Stomach smooth muscle (tissue), 2 donors: Measurements from ENCODE around the gene P2RY2.

Source experiments
- H3K27ac ChIP-seq: one replicate; pipeline ENCODE4 v1.7.0; 2013; ENCODE audit warnings: mild to moderate bottlenecking, low read length, inconsistent platforms
- H3K27me3 ChIP-seq, 2 donors: one replicate each; pipeline ENCODE4 v1.7.0; 2013; ENCODE audit warnings: low read length in 2 of 2; ENCODE audit not compliant: insufficient read depth in 2 of 2, control insufficient read depth in 1 of 2
- H3K36me3 ChIP-seq, 2 donors: one replicate each; pipeline ENCODE4 v1.7.0; 2013; ENCODE audit warnings: low read length in 2 of 2; ENCODE audit not compliant: control insufficient read depth in 2 of 2, insufficient read depth in 2 of 2
- H3K4me1 ChIP-seq: one replicate; pipeline ENCODE4 v1.7.0; 2013; ENCODE audit warnings: low read length; ENCODE audit not compliant: control insufficient read depth, insufficient read depth
- H3K4me3 ChIP-seq, 2 donors: one replicate each; pipeline ENCODE4 v1.7.0; 2013; ENCODE audit warnings: low read length in 2 of 2
- H3K9ac ChIP-seq, 2 donors: one replicate each; pipeline ENCODE4 v1.7.0; 2013; ENCODE audit warnings: low read length in 2 of 2, mild to moderate bottlenecking in 1 of 2
- H3K9me3 ChIP-seq, 2 donors: one replicate each; pipeline ENCODE4 v1.7.0; 2013; ENCODE audit warnings: low read length in 2 of 2; ENCODE audit not compliant: control insufficient read depth in 2 of 2
- donor health status: healthy.
- donor health status: Pancreatic carcinoma.

The P2RY2 gene

DNA sequence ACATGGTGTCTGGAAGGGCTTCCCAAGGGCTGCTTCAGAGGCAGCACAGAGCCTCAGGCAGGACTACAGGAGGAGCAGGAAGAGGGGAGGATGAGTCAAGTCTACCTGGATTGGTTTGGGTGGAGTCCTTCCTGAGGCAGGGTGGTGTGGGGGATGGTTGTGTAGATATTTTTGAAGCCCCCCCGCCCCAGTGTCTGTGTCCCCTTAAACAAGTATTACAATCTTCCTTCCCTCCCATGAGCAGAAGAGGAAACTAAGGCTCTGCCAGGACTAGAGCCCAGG lies 41.3 kb upstream of the P2RY2 start:
- Histone ChIP-seq H3K27me3 (no peaks in the 10 kb centered on the region), H3K4me1 (peaks cover 20% of the 10 kb centered on the region), H3K9ac (no peak overlapping the region), H3K27ac (peak overlapping the region; percentile 53), H3K36me3 (no peaks in the 10 kb centered on the region), H3K4me3 (no peak overlapping the region), H3K9me3 (no peaks in the 10 kb centered on the region)

DNA sequence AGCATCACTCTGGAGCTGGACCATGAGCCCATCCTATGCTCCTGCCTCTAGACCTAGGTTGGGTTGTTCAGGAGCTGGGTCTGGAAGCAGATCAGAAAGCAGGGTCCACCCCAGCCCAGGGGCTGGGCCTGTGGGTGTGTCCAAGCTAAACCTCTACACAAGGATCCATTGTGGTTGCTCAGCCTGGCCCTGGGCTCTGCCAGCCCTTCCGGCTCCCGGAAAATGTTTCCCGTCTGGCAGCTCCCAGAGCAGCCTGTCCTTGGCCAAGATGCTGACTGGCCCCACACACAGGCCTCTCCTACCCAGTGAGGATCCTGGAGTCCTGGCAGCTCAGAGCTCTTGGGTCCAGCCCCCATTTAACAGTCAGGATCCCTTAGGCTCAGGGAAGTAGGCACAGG lies 40.7 kb upstream of the P2RY2 start:
- peak overlapping the region in 1 of 2 donors; percentile 29 for H3K4me3 ChIP-seq
- no peaks in the 10 kb centered on the region for H3K36me3 ChIP-seq
- H3K9ac ChIP-seq, result peak overlapping the region in 1 of 2 donors; percentile 22
- no peaks in the 10 kb centered on the region for H3K9me3 ChIP-seq
- peaks cover 20% of the 10 kb centered on the region for H3K4me1 ChIP-seq
- H3K27me3 ChIP-seq, result no peaks in the 10 kb centered on the region
- peak overlapping the region; percentile 53 for H3K27ac ChIP-seq

DNA sequence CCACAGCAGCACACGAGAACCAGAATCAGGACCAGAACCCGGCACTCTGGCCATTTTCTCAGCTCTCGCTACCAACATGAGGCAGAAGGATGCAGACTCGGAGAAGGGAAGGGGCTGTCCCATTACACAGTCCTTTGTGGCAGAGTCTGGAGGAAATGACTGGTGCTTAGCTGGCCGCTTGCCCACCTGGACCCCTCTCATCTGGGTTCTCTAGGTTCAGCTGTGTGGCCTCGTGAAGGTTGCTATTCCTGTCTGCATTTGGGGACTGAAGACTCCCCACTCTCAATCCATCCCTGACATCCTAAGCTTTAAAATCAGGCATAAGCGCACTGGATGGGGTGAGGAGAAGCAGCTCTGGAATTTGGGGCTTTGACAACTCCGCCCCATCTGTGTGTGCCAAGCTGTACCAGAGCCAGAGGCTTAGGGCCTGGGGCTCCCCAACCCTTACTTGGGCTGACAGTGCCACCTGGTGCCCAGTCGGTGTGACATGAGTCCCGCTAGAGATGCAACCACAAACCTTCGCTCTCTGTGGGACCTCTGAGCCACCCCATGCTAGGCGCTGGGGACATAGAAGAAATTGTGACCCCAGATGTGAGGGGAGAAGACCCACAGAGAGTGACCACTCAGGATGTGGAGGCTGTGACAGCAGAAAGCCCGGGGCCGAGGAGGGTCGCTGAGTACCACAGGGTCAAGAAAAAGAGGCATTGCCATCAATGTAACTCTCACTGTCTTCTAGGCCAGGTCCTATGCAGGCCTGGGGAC lies 40.1 kb upstream of the P2RY2 start:
- no peaks in the 10 kb centered on the region for H3K27me3 ChIP-seq
- peak overlapping the region; percentile 22 to 29 for H3K9ac ChIP-seq
- no peaks in the 10 kb centered on the region for H3K36me3 ChIP-seq
- peak overlapping the region; percentile 53 for H3K27ac ChIP-seq
- H3K4me1 ChIP-seq, result peaks cover 20% of the 10 kb centered on the region
- no peaks in the 10 kb centered on the region for H3K9me3 ChIP-seq
- H3K4me3 ChIP-seq, result peak overlapping the region in 1 of 2 donors; percentile 29

DNA sequence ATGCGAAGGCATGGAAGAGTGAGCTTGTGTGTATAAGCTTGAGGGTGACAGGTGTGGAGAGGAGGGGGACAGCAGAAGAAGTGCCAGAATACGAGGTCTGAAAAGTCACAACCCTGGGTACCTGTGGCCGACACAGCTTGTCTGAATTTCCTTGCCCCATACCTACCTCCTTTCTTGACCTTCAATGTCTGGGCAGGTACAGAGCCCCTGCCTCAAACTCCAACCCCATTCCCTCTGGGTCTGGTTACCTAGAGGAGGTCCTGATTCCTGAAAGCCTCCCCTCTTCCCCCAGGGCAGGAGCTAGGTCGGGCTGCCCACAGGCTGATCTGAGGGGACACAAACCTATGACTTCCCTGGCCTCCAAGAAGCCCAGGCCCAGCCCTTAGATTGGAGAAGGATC lies 39.4 kb upstream of the P2RY2 start:
- H3K9ac ChIP-seq, result no peak overlapping the region
- H3K4me3 ChIP-seq, result no peak overlapping the region
- no peaks in the 10 kb centered on the region for H3K36me3 ChIP-seq
- H3K27ac ChIP-seq, result no peak overlapping the region
- H3K4me1 ChIP-seq, result peaks cover 18% of the 10 kb centered on the region
- H3K27me3 ChIP-seq, result no peaks in the 10 kb centered on the region
- no peaks in the 10 kb centered on the region for H3K9me3 ChIP-seq

DNA sequence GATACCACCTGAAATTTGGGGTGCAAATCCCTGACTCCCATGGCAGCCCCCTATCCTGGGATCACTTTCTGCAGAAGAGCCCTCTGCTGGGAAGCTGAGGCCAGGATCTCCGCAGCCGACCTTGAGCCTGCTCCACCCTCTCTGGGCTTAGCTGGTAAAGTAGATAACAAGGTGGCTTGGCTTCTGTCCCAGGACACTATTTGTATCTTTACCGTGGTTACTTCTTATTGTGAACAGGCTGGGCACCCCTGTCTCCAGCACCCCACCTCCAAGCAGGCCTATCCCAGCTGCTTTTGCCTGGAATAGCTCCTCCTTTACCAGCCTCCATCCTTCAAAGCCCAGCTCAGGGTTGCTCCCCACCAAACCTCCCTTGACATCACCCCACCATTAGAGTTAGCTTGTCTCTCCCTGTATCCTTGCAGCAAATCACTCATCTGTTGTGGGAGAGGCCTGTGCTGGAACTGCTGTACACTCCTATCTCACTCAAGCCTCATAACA lies 35.2 kb upstream of the P2RY2 start:
- H3K4me1 ChIP-seq, result peaks cover 7% of the 10 kb centered on the region
- peaks cover 0 to 8% of the 10 kb centered on the region in 2 donors for H3K27me3 ChIP-seq
- no peaks in the 10 kb centered on the region for H3K36me3 ChIP-seq
- H3K27ac ChIP-seq, result no peak overlapping the region
- H3K9ac ChIP-seq, result no peak overlapping the region
- no peak overlapping the region for H3K4me3 ChIP-seq
- no peaks in the 10 kb centered on the region for H3K9me3 ChIP-seq

DNA sequence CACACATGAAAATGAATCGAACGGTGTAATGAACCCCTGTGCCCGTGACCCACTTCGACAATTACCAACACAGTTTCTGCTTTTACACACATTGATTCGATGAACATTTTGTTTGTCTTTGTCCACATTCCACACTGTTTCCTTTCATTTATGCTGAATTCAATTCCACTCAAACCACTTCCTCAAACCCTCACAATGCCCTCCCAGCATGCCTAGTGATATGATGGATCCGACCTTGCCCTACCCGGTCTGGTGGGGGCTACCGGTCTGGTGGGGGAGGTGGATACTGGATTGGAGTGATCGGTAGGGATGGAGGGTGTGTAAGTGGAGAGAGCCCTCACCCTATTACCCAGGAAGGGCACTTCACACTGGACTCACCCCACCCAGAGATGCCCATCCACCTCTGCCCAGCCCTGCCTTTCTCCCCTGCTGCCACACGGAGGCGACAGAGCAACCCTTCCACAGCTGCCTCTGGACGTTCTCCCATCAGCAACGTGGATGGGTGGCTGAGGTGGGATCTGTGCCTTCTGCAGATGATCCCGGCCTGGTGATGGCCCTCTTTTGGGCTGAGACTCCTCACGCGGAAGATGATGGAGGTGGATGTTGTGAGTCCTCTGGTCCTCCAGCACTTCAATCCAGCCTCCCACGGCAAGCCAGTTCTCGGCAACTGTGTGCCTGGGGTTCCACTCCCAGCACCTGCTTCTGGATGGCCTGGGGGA lies 33.0 kb upstream of the P2RY2 start:
- Histone ChIP-seq H3K27me3 (peaks cover 0 to 8% of the 10 kb centered on the region in 2 donors), H3K36me3 (no peaks in the 10 kb centered on the region), H3K9ac (no peak overlapping the region), H3K27ac (no peak overlapping the region), H3K9me3 (no peaks in the 10 kb centered on the region), H3K4me1 (peaks cover 9% of the 10 kb centered on the region), H3K4me3 (no peak overlapping the region)

DNA sequence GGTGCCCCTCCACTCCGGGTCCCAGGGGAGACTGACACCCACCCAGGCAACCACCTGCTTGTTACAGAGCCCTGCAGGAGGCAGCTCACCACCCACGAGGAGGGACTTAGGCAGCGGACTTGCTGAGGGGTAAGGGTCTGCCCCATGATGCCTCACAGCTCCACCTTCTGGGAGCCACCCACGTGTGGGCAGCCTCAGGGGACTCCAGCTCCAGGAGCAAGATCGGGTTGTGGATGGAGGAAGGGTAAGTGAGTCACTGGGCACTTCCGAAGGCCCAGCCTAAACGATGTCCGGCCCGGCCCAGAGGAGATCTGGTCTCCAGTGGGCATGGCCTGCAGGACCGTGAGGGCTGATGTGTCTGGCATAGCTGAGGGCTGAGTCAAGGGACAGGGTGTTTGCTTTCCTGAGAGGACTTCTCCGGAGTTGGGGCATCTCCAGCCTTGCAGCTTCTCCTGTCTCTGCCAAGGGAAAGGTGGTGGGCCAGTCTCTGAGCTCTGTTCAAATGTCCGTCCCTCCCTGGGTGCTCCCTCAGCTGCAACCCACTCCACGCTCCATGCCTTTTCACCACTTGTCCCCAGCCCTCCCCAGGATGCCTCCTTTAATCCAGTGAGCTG lies 32.3 kb upstream of the P2RY2 start:
- Histone ChIP-seq H3K27ac (no peak overlapping the region), H3K36me3 (no peaks in the 10 kb centered on the region), H3K9ac (no peak overlapping the region), H3K4me3 (no peak overlapping the region), H3K4me1 (peaks cover 9% of the 10 kb centered on the region), H3K9me3 (no peaks in the 10 kb centered on the region), H3K27me3 (peaks cover 0 to 8% of the 10 kb centered on the region in 2 donors)

DNA sequence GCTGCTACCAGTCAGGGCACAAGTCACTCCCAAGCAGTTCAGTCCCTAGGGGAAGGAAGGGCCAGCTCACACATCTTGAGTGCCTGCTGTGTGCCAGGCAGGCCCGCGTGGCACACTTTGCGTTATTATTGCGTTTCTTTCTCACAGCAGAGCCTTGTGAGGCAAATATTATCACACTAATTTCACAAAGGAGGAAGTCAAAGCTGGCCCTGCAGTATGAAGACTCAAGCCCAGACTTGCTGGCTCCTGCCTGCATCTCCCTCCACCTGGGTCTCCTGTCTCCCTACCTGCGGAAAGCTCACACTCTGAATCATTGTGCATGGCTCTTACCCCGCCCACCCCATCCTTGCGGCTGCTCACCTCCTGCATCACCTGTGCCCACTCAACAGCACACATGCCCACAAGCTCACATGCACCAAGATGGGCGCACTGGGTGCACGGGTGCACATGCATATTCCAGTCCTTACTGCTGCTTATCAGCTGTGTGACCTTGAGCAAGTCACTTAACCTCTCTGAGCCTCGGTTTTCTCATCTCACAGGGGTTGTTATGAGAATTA lies 31.7 kb upstream of the P2RY2 start:
- peaks cover 0 to 8% of the 10 kb centered on the region in 2 donors for H3K27me3 ChIP-seq
- H3K9me3 ChIP-seq, result no peaks in the 10 kb centered on the region
- no peak overlapping the region for H3K9ac ChIP-seq
- no peaks in the 10 kb centered on the region for H3K36me3 ChIP-seq
- H3K27ac ChIP-seq, result no peak overlapping the region
- peaks cover 9% of the 10 kb centered on the region for H3K4me1 ChIP-seq
- H3K4me3 ChIP-seq, result no peak overlapping the region

DNA sequence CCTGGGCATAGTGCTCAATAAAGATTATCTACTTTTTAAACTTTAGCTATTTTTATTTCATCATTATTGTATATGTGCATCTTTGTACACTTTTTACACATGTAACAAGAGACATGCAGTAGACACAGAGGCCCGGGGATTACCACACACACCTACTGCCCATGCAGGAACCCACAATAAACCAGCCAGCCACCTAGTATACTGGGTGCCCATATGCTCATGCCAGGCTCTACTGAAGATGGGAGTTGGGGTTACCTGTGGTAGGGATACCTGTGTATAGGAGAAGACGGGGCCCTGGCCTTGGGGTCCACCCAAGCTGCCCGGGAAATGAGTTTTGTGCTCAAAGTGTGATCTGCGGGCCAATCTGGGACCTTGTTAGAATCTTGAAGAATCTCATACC lies 31.2 kb upstream of the P2RY2 start:
- H3K9ac ChIP-seq, result no peak overlapping the region
- no peak overlapping the region for H3K4me3 ChIP-seq
- peaks cover 9% of the 10 kb centered on the region for H3K4me1 ChIP-seq
- H3K27me3 ChIP-seq, result peaks cover 0 to 8% of the 10 kb centered on the region in 2 donors
- H3K9me3 ChIP-seq, result no peaks in the 10 kb centered on the region
- no peaks in the 10 kb centered on the region for H3K36me3 ChIP-seq
- no peak overlapping the region for H3K27ac ChIP-seq

DNA sequence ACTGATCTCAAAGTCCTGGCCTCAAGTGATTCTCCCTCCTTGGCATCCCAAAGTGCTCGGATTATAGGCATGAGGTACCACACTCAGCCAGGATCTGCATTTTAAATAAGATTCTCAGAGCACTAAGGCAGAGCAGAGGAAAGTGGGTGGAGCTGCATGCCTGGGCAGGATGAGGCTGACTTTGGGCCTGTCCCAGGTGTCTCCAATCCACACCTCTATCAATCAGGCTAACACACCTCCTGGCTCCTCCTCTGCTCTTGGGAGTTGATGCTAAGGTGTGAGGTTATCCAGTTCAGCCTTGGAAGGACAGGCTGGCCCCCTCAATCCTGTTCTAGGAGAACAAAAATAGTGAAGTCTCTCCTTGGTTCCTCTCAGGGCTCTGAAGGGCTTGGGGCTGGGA lies 30.2 kb upstream of the P2RY2 start:
- Histone ChIP-seq H3K9ac (no peak overlapping the region), H3K4me3 (no peak overlapping the region), H3K4me1 (peaks cover 9% of the 10 kb centered on the region), H3K36me3 (no peaks in the 10 kb centered on the region), H3K9me3 (no peaks in the 10 kb centered on the region), H3K27ac (no peak overlapping the region), H3K27me3 (peaks cover 0 to 8% of the 10 kb centered on the region in 2 donors)
